A673 (cell line): ENCODE results near the gene ZDHHC11.
"Not testable (repeated sequence)": the region's sequence is repeated elsewhere in the genome, so short reads cannot be mapped to it uniquely, and the experiment has no call there.

Experiments used
- CTCF ChIP-seq: fragments of 300-800, 200-600 bp; sonication (generic); conservative IDR thresholded peaks from 2 replicates; pipeline ENCODE4 v1.5.1; 2017; ENCODE audit warnings: low read depth, mild to moderate bottlenecking, antibody characterized with exemption, low read length, moderate library complexity, mixed read lengths
- EZH2 ChIP-seq: fragments of 200-600 bp; sonication (generic); IDR thresholded peaks from 2 replicates; pipeline ENCODE4 v1.6.1; 2017; ENCODE audit warnings: borderline replicate concordance, low read depth, mild to moderate bottlenecking, mixed read lengths, antibody characterized with exemption, low read length; ENCODE audit not compliant: poor library complexity, severe bottlenecking

- TF ChIP-seq CTCF, EZH2: not testable (repeated sequence)
These were observed 66.8 kb downstream of the ZDHHC11 start for GRCh38 chr5:783881-784427.
